Activated B cell treated with CpG ODN at 0.5 μM for 24 hours (primary cell): ENCODE data around the gene SRGAP1. TPM values are rescaled to one million over a fixed set of nuclear protein-coding genes. Genes with fewer than 3 reads are reported as not detected.

Experiments used
- ATAC-seq: fragments of 200-7000 bp; cut with Tn5 transposase; one replicate; pipeline ENCODE4 v1.10.0; 2021; ENCODE audit warnings: low read depth, mild to moderate bottlenecking, moderate library complexity
- CTCF ChIA-PET: fragments of 350-600 bp; sonication (Branson Sonifier 250); formaldehyde crosslinking; loops from one replicate; lab custom pipeline; 2021; ENCODE audit warnings: antibody characterized with exemption; lab: Charles Lee
- POLR2A ChIA-PET: fragments of 350-600 bp; sonication (Branson Sonifier 250); formaldehyde crosslinking; loops from one replicate; lab custom pipeline; 2021; ENCODE audit warnings: antibody characterized with exemption; lab: Charles Lee
- DNase-seq: peaks from one replicate; pipeline ENCODE4 v3.0.0; 2022
- H3K27ac Mint-ChIP-seq: one replicate; pipeline ENCODE4 v1.8.0; 2020; ENCODE audit warnings: mixed read lengths
- H3K27me3 Mint-ChIP-seq: one replicate; pipeline ENCODE4 v1.8.0; 2021; ENCODE audit warnings: mixed read lengths
- H3K36me3 Mint-ChIP-seq: one replicate; pipeline ENCODE4 v1.8.0; 2021; ENCODE audit warnings: low read depth, mixed read lengths
- H3K4me1 Mint-ChIP-seq: one replicate; pipeline ENCODE4 v1.8.0; 2021; ENCODE audit warnings: mixed read lengths
- H3K4me3 Mint-ChIP-seq: one replicate; pipeline ENCODE4 v1.8.0; 2020; ENCODE audit warnings: mild to moderate bottlenecking, mixed read lengths
- H3K9me3 Mint-ChIP-seq: one replicate; pipeline ENCODE4 v1.8.0; 2020; ENCODE audit warnings: mixed read lengths
- CTCF ChIP-seq: fragments of 200-600 bp; IDR thresholded peaks from one replicate; pipeline ENCODE4 v1.8.0; 2022; ENCODE audit warnings: antibody characterized with exemption, mild to moderate bottlenecking
- intact Hi-C: fragments of 100-400 bp; cut with micrococcal nuclease; formaldehyde crosslinking; loops from one replicate; pipeline ENCODE4 v1.15.1; 2024
- total RNA-seq: library from RNA; stranded (reverse); gene quantifications from 2 replicates; pipeline ENCODE4 v1.2.3, GENCODE V29; 2022

The SRGAP1 gene
- total RNA-seq, 1 donor from 2014 or later, result 1.1 TPM

- intact Hi-C loops, result no loop called here
- Mint-ChIP-seq H3K4me1 (no peaks in the 10 kb centered on the region), H3K36me3 (peaks cover 9% of the 10 kb centered on the region), H3K27ac (no peak overlapping the region), H3K4me3 (no peak overlapping the region), H3K27me3 (no peaks in the 10 kb centered on the region), H3K9me3 (no peaks in the 10 kb centered on the region)
- POLR2A ChIA-PET, result no interaction called here
- no peak for DNase-seq
- TF ChIP-seq CTCF, result no peak
- CTCF ChIA-PET, result no interaction called here
- ATAC-seq, result no peak
Observed at GRCh38 chr12:64170024-64170423, 325.5 kb downstream of the SRGAP1 start.

- CTCF ChIA-PET, result no interaction called here
- intact Hi-C loops, result no loop called here
Observed at GRCh38 chr12:64170730-64171129, 326.2 kb downstream of the SRGAP1 start.

DNA sequence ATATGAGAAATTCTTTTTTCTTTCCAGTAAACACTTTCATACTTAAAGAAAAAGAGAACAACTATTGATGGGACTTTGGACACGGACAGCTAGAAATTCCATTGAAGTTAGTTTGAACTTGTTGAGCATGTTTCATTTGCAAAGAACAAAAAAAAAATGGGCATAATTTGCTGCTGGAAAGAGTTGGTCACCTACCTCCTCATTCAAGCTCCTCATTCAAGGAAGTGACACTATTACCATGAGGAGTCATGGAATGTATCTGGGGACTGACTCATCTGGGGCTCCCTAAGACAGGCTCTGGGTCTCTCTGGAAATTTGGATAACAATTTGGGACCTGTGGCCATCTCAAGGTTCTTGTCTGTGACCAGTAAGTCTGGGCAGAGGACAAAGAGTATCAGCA, 327.2 kb downstream of the SRGAP1 start:
- H3K4me1 Mint-ChIP-seq, result no peaks in the 10 kb centered on the region
- H3K36me3 Mint-ChIP-seq, result no peaks in the 10 kb centered on the region
- ATAC-seq, result no peak
- no peak for TF ChIP-seq CTCF
- intact Hi-C loops, result no loop called here
- H3K27ac Mint-ChIP-seq, result no peak overlapping the region
- ChIA-PET CTCF (no interaction called here), POLR2A (no interaction called here)
- H3K4me3 Mint-ChIP-seq, result no peak overlapping the region
- no peak for DNase-seq
- no peaks in the 10 kb centered on the region for H3K27me3 Mint-ChIP-seq
- no peaks in the 10 kb centered on the region for H3K9me3 Mint-ChIP-seq

More at GRCh38 chr12:64170730-64171129, 326.2 kb downstream of the SRGAP1 start:
- TF ChIP-seq CTCF, result no peak
- POLR2A ChIA-PET, result no interaction called here
- DNase-seq, result no peak
- H3K27ac Mint-ChIP-seq, result no peak overlapping the region
- H3K4me3 Mint-ChIP-seq, result no peak overlapping the region
- ATAC-seq, result no peak
- no peaks in the 10 kb centered on the region for H3K4me1 Mint-ChIP-seq
- H3K27me3 Mint-ChIP-seq, result no peaks in the 10 kb centered on the region
- peaks cover 3% of the 10 kb centered on the region for H3K36me3 Mint-ChIP-seq
- H3K9me3 Mint-ChIP-seq, result no peaks in the 10 kb centered on the region

- ChIA-PET POLR2A (no interaction called here), CTCF (no interaction called here)
- Mint-ChIP-seq H3K36me3 (no peaks in the 10 kb centered on the region), H3K27ac (no peak overlapping the region), H3K4me3 (no peak overlapping the region), H3K27me3 (no peaks in the 10 kb centered on the region), H3K9me3 (no peaks in the 10 kb centered on the region), H3K4me1 (no peaks in the 10 kb centered on the region)
- intact Hi-C loops, result no loop called here
- DNase-seq (no peak), ATAC-seq (no peak)
- TF ChIP-seq CTCF, result no peak
Observed at GRCh38 chr12:64172143-64172970, 327.9 kb downstream of the SRGAP1 start.

DNA sequence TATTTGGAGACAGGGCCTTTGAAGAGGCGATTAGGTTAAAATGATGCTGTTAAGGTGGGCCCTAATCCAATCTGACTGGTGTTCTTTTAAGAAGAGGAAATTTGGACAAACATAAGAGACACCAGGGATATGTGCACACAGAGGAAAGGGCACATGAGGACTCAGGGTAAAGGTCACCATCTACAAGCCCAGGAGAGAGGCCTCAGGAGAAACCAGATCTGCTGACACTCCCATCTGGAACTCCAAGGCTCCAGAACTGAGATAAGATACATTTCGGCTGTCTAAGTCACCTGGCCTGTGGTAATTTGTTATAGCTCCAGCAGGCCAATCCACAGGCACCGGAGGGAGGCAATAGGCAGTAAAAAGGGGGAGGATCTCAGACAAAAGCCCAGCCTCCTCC, 329.0 kb downstream of the SRGAP1 start:
- ATAC-seq (no peak), DNase-seq (no peak)
- Mint-ChIP-seq H3K4me3 (no peak overlapping the region), H3K4me1 (no peaks in the 10 kb centered on the region), H3K27ac (no peak overlapping the region), H3K9me3 (no peaks in the 10 kb centered on the region), H3K36me3 (no peaks in the 10 kb centered on the region), H3K27me3 (no peaks in the 10 kb centered on the region)
- POLR2A ChIA-PET, result no interaction called here
- no peak for TF ChIP-seq CTCF
- CTCF ChIA-PET, result no interaction called here
- intact Hi-C loops, result no loop called here
